Measurements from ENCODE around the gene DSCAML1. TPM values are rescaled to one million over a fixed set of nuclear protein-coding genes. Genes with fewer than 3 reads are reported as not detected.

Gene DSCAML1
- total RNA-seq, 1 donor from 2014 or later: 1.3 TPM

DNA sequence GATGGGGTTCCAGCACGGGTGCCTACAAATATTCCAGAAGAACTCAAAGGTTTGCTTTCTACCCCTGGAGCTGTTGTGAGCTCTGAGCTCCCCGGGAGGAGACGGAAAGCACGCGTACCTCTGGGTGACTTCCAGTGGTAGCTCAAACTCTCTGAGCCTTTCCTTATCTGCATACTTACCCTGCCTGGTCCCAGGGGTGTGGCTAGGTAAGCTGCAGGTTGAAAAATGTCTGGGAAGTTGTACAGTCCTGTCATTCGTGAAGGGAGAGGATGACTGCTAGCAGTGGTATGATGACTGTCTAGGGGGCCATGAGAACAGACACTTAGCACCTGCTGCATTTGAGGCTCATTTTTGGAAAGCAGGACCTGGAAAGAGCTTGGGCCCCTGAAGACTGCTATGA is 111.5 kb downstream of the DSCAML1 start:
- no peak overlapping the region for H3K4me3 ChIP-seq
- H3K27ac ChIP-seq: no peak overlapping the region
- peak; percentile 54 for ATAC-seq
- no peaks in the 10 kb centered on the region for H3K9me3 ChIP-seq
- no peaks in the 10 kb centered on the region for H3K36me3 ChIP-seq
- intact Hi-C loops (cut with DNase I): no loop called here
- no peaks in the 10 kb centered on the region for H3K27me3 ChIP-seq
- TF ChIP-seq, protein P1, sequence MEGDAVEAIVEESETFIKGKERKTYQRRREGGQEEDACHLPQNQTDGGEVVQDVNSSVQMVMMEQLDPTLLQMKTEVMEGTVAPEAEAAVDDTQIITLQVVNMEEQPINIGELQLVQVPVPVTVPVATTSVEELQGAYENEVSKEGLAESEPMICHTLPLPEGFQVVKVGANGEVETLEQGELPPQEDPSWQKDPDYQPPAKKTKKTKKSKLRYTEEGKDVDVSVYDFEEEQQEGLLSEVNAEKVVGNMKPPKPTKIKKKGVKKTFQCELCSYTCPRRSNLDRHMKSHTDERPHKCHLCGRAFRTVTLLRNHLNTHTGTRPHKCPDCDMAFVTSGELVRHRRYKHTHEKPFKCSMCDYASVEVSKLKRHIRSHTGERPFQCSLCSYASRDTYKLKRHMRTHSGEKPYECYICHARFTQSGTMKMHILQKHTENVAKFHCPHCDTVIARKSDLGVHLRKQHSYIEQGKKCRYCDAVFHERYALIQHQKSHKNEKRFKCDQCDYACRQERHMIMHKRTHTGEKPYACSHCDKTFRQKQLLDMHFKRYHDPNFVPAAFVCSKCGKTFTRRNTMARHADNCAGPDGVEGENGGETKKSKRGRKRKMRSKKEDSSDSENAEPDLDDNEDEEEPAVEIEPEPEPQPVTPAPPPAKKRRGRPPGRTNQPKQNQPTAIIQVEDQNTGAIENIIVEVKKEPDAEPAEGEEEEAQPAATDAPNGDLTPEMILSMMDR (IDR thresholded peaks at IDR 0.05): no peak
- no peaks in the 10 kb centered on the region for H3K4me1 ChIP-seq
- no peak for DNase-seq

DNA sequence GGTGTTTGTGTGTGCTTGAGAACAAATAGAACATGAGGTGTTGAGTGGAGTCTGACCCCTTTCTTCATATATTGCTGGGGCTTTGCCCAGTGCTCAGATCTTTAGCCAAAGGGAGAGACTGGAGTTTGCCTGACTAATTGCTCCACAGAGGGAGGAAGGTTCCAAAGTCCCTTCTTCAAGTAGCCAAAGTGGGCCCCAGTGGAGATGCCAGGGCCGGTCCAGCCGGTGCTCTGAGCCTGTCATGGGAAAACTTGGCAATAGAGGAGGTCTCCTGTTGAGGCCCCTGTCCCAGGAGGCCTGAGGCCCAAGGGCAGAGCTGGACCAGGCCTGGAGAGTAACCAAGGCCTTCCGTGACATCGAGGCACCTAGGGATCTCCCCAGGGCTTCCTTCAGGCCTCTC is 112.3 kb downstream of the DSCAML1 start:
- ATAC-seq (no peak), DNase-seq (no peak)
- no peaks in the 10 kb centered on the region for H3K9me3 ChIP-seq
- no peaks in the 10 kb centered on the region for H3K4me1 ChIP-seq
- TF ChIP-seq, protein P1 (IDR thresholded peaks at IDR 0.05): no peak
- H3K36me3 ChIP-seq: no peaks in the 10 kb centered on the region
- intact Hi-C loops (cut with DNase I): no loop called here
- H3K27ac ChIP-seq: no peak overlapping the region
- H3K4me3 ChIP-seq: no peak overlapping the region
- no peaks in the 10 kb centered on the region for H3K27me3 ChIP-seq

DNA sequence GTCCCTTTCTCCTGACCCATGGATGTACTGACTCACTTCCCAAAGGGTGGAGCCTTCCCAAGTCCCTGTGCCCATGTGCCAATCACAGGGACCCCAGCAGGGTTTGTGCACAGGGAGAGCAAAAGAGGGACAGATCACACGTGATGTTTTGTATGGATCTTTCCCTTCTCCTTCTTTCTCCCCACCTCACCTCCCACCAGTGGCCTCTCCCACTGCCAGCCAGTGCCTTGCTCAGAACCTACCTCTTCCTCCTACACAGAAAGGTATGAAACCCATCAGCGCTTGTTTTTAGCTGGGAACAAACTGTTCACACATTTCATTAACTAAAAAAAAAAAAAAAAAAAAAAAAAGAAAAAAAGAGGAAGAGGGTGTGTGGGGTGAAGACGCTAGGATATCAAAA is 112.9 kb downstream of the DSCAML1 start:
- intact Hi-C loops (cut with DNase I): no loop called here
- TF ChIP-seq, protein P1 (IDR thresholded peaks at IDR 0.05): no peak
- H3K9me3 ChIP-seq: no peaks in the 10 kb centered on the region

DNA sequence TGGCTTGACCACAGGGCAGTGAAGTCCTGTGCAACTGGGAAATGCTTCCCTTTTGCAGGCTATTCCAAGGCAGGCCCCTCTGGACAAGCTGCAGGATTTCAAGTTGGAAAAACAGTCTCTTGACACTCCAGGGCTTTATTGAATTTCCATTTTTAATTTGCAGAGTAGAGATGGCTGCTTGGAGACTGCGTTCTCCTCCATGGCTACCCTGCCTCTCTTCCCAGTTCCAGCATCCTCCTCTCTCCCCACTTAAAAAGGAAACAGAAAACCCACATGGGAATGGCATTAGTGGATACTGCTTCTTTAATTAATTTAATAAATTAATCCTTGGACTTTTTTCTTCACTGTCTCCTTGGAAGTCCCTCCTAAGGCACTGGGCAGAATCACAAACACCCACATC is 115.6 kb downstream of the DSCAML1 start:
- no peaks in the 10 kb centered on the region for H3K9me3 ChIP-seq
- H3K36me3 ChIP-seq: no peaks in the 10 kb centered on the region
- H3K27me3 ChIP-seq: no peaks in the 10 kb centered on the region
- H3K4me3 ChIP-seq: no peak overlapping the region
- H3K27ac ChIP-seq: no peak overlapping the region
- DNase-seq (no peak), ATAC-seq (no peak)
- intact Hi-C loops (cut with DNase I): no loop called here
- TF ChIP-seq, protein P1 (IDR thresholded peaks at IDR 0.05): no peak
- no peaks in the 10 kb centered on the region for H3K4me1 ChIP-seq

More for the DNA sequence above, 112.9 kb downstream of the DSCAML1 start:
- Histone ChIP-seq H3K27ac (no peak overlapping the region), H3K4me3 (no peak overlapping the region), H3K4me1 (no peaks in the 10 kb centered on the region), H3K27me3 (no peaks in the 10 kb centered on the region), H3K36me3 (no peaks in the 10 kb centered on the region)
- DNase-seq (no peak), ATAC-seq (no peak)

DNA sequence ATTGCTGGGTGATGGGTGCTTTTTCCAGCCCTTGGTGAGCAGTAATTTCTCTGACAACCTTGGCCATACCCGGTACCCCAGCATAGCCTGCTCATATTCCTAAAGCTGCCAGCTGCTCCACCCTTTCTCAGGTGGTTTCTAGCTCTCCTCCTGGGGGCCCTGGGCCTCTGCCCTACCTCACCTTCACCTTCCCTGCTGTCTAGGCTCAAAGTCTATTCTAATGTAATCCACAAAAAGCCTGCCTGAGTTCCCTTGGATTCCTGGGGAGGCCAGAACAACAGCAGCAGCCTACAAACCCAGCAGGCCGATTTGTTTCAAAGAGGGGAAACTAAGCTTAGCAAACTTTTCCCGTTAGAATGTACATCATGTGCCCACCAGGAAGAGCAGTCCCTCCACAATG is 117.6 kb downstream of the DSCAML1 start:
- H3K4me3 ChIP-seq: no peak overlapping the region
- H3K4me1 ChIP-seq: no peaks in the 10 kb centered on the region
- H3K36me3 ChIP-seq: no peaks in the 10 kb centered on the region
- TF ChIP-seq, protein P1 (IDR thresholded peaks at IDR 0.05): no peak
- H3K27me3 ChIP-seq: no peaks in the 10 kb centered on the region
- DNase-seq: no peak
- intact Hi-C loops (cut with DNase I): no loop called here
- ATAC-seq: no peak
- H3K9me3 ChIP-seq: no peaks in the 10 kb centered on the region
- no peak overlapping the region for H3K27ac ChIP-seq
